ENCODE results near the gene TMIGD1.

Gene TMIGD1

GRCh38 chr17:30333503-30334360, at the start of gene TMIGD1:
TSS of gene TMIGD1 (minus strand) at chr17:30334057. CDS start at chr17:30332133, 1,924 bp downstream.
- DNase-seq: no peak

GRCh38 chr17:30382345-30382744, 48.5 kb upstream of the TMIGD1 start:
- no peak for DNase-seq

- no peak for DNase-seq
Measured at GRCh38 chr17:30381340-30381659, 47.4 kb upstream of the TMIGD1 start.

GRCh38 chr17:30380643-30381339, 46.9 kb upstream of the TMIGD1 start:
- no peak for DNase-seq

- no peak for DNase-seq
Measured at GRCh38 chr17:30379903-30380381, 46.1 kb upstream of the TMIGD1 start.

- DNase-seq: no peak
Measured at GRCh38 chr17:30379303-30379902, 45.5 kb upstream of the TMIGD1 start.

GRCh38 chr17:30378825-30379302, 45.0 kb upstream of the TMIGD1 start, which contains the start of gene CPD:
TSS of gene CPD (plus strand) at chr17:30378927. CDS start at chr17:30378981, 54 bp downstream.
- peak; percentile 71 to 85 for DNase-seq

GRCh38 chr17:30378241-30378824, 44.5 kb upstream of the TMIGD1 start:
- no peak for DNase-seq

- no peak for DNase-seq
Measured at GRCh38 chr17:30377574-30378240, 43.9 kb upstream of the TMIGD1 start.

- no peak for DNase-seq
Measured at GRCh38 chr17:30376621-30377452, 43.0 kb upstream of the TMIGD1 start.

GRCh38 chr17:30375661-30376060, 41.8 kb upstream of the TMIGD1 start:
- no peak for DNase-seq

- no peak for DNase-seq
Measured at GRCh38 chr17:30372755-30373154, 38.9 kb upstream of the TMIGD1 start.

GRCh38 chr17:30369995-30370394, 36.1 kb upstream of the TMIGD1 start:
- no peak for DNase-seq

GRCh38 chr17:30368912-30369720, 35.3 kb upstream of the TMIGD1 start:
- no peak for DNase-seq

- no peak for DNase-seq
Measured at GRCh38 chr17:30366536-30366935, 32.7 kb upstream of the TMIGD1 start.

GRCh38 chr17:30363715-30364202, 29.9 kb upstream of the TMIGD1 start:
- DNase-seq: no peak

- no peak for DNase-seq
Measured at GRCh38 chr17:30361766-30362279, 28.0 kb upstream of the TMIGD1 start.

- no peak for DNase-seq
Measured at GRCh38 chr17:30360086-30360808, 26.4 kb upstream of the TMIGD1 start.

GRCh38 chr17:30358055-30358760, 24.4 kb upstream of the TMIGD1 start:
- DNase-seq: no peak
